Left ventricle myocardium inferior (tissue), 1 donor: Measurements from ENCODE around the gene MYH11. TPM values are rescaled to one million over a fixed set of nuclear protein-coding genes. Genes with fewer than 3 reads are reported as not detected.

Experiments used
- DNase-seq: peaks from one replicate; pipeline ENCODE4 v3.0.0-alpha.2; 2020
- H3K27ac ChIP-seq: fragments of 200-600 bp; replicated peaks from 2 replicates; pipeline ENCODE4 v1.8.0; 2021
- H3K27me3 ChIP-seq: fragments of 200-600 bp; 2 replicates; pipeline ENCODE4 v1.8.0; 2021; ENCODE audit warnings: low read depth
- H3K36me3 ChIP-seq: fragments of 200-600 bp; 2 replicates; pipeline ENCODE4 v1.8.0; 2021
- H3K4me1 ChIP-seq: fragments of 200-600 bp; 2 replicates; pipeline ENCODE4 v1.8.0; 2021
- H3K4me3 ChIP-seq: fragments of 200-600 bp; 2 replicates; pipeline ENCODE4 v1.8.0; 2021; ENCODE audit warnings: mild to moderate bottlenecking, moderate library complexity
- H3K9me3 ChIP-seq: fragments of 200-600 bp; replicated peaks from 2 replicates; pipeline ENCODE4 v1.8.0; 2021
- intact Hi-C: fragments of 100-400 bp; cut with micrococcal nuclease; formaldehyde crosslinking; loops from one replicate; pipeline ENCODE4 v1.11.0; 2022
- total RNA-seq: library from RNA; stranded (reverse); fragmentation: NEBNext Ultra II Directional; extraction: Animal tissue kit (Norgen Biotek cat#: 25700); gene quantifications from one replicate; pipeline ENCODE4 v1.2.1, GENCODE V29; 2021
- TF ChIP-seq, protein P1 (sequence below): fragments of 200-600 bp; IDR thresholded peaks from 2 replicates; pipeline ENCODE4 v1.8.0; 2021; ENCODE audit warnings: antibody characterized with exemption, mild to moderate bottlenecking, borderline replicate concordance
- donor health status: DM: no; HTN: yes; CAD: no; lungs with severe emphysema.

Gene MYH11
- total RNA-seq, 1 donor from 2014 or later, result 15.6 TPM

DNA sequence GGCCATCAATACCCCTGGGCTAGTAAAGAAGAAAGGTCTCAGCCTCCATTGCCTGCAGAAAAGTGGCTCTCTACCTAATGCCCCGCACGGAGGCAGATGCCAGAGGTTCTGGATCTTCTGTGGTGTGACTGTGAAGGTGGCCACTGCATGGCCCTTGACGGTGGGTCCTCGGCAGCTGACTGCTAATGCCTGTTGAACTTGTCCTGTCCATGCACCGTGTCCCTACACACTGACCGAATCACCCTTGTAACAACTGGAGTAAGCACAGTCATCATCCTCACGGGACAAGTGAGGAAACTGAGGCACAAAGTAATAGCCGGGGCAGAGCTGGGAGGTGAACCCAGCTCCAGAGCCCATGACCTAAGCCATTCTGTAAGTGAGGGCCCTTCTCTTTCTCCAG, 48.8 kb downstream of the MYH11 start:
- Histone ChIP-seq H3K9me3 (peaks cover 4% of the 10 kb centered on the region), H3K27ac (no peak overlapping the region), H3K27me3 (peaks cover 61% of the 10 kb centered on the region), H3K4me3 (no peak overlapping the region), H3K4me1 (peaks cover 31% of the 10 kb centered on the region), H3K36me3 (no peaks in the 10 kb centered on the region)
- no peak for DNase-seq
- intact Hi-C loops, result no loop called here
- TF ChIP-seq, protein P1, sequence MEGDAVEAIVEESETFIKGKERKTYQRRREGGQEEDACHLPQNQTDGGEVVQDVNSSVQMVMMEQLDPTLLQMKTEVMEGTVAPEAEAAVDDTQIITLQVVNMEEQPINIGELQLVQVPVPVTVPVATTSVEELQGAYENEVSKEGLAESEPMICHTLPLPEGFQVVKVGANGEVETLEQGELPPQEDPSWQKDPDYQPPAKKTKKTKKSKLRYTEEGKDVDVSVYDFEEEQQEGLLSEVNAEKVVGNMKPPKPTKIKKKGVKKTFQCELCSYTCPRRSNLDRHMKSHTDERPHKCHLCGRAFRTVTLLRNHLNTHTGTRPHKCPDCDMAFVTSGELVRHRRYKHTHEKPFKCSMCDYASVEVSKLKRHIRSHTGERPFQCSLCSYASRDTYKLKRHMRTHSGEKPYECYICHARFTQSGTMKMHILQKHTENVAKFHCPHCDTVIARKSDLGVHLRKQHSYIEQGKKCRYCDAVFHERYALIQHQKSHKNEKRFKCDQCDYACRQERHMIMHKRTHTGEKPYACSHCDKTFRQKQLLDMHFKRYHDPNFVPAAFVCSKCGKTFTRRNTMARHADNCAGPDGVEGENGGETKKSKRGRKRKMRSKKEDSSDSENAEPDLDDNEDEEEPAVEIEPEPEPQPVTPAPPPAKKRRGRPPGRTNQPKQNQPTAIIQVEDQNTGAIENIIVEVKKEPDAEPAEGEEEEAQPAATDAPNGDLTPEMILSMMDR, result no peak

DNA sequence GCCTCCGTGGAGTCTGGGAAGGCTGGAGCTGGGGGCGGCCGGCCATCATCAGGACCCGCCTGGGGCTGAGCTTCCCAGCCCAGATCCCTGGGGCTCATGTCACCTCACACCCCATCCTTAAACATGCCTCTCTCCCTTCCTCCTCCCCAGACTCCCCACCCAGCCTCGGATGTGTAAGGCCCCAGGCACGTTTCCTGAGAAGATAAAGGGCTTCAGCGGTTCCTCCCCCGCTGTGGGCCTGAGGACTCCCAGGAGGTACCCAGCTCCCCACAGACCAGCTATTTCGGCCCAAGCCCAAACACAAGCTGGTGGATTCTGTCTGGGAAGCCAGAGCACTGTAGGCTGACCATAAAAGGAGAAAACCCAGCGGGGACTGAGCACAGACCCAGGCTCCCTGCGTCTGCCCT, 49.2 kb downstream of the MYH11 start:
- intact Hi-C loops, result no loop called here
- H3K36me3 ChIP-seq, result no peaks in the 10 kb centered on the region
- H3K4me3 ChIP-seq, result no peak overlapping the region
- peaks cover 65% of the 10 kb centered on the region for H3K27me3 ChIP-seq
- DNase-seq, result no peak
- H3K9me3 ChIP-seq, result peaks cover 4% of the 10 kb centered on the region
- H3K27ac ChIP-seq, result no peak overlapping the region
- TF ChIP-seq, protein P1, result no peak
- H3K4me1 ChIP-seq, result peaks cover 31% of the 10 kb centered on the region

DNA sequence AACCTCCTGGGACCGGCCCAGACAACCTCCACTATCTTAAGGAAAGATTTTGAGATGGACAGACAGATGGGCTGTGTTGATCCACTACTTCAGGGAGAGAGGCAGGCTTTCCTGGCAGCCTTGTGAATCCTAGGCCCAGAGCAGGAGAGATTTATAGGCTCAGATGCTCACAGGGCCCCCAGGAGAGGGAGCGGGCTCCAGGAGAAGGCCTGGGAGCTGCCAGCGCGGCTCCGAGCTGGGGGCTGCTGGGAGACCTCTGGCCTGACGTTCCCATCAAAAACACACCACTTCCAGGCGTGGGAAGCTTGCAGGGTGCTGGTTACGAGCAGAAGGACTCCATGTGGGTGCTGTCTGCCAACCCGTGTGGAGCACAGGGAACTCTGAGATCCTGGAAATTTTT, 53.2 kb downstream of the MYH11 start:
- TF ChIP-seq, protein P1, result no peak
- Histone ChIP-seq H3K4me3 (no peak overlapping the region), H3K36me3 (no peaks in the 10 kb centered on the region), H3K9me3 (no peaks in the 10 kb centered on the region), H3K27ac (no peak overlapping the region), H3K27me3 (peaks cover 52% of the 10 kb centered on the region), H3K4me1 (peaks cover 8% of the 10 kb centered on the region)
- no peak for DNase-seq
- intact Hi-C loops, result no loop called here

GRCh38 chr16:15799851-15800495, 56.9 kb downstream of the MYH11 start:
- Histone ChIP-seq H3K27ac (no peak overlapping the region), H3K36me3 (no peaks in the 10 kb centered on the region)

GRCh38 chr16:15798671-15799070, 58.2 kb downstream of the MYH11 start:
- Histone ChIP-seq H3K27me3 (peaks cover 5% of the 10 kb centered on the region), H3K27ac (no peak overlapping the region), H3K4me1 (peaks cover 5% of the 10 kb centered on the region), H3K36me3 (no peaks in the 10 kb centered on the region), H3K4me3 (no peak overlapping the region), H3K9me3 (peaks cover 19% of the 10 kb centered on the region)
- TF ChIP-seq, protein P1, result no peak
- intact Hi-C loops, result no loop called here
- no peak for DNase-seq

More at GRCh38 chr16:15799851-15800495, 56.9 kb downstream of the MYH11 start:
- DNase-seq, result no peak
- Histone ChIP-seq H3K4me1 (no peaks in the 10 kb centered on the region), H3K4me3 (no peak overlapping the region), H3K27me3 (peaks cover 18% of the 10 kb centered on the region), H3K9me3 (peaks cover 19% of the 10 kb centered on the region)
- TF ChIP-seq, protein P1, result no peak
- intact Hi-C loops, result no loop called here
